NCI-H446 treated with DMSO at 0.1 percent for 48 hours (cell line): ENCODE measurements around the gene DNHD1.

Experiments used
- DNase-seq: peaks from one replicate; lab custom pipeline; 2025; lab: John Stamatoyannopoulos, UW

DNHD1 gene

DNA sequence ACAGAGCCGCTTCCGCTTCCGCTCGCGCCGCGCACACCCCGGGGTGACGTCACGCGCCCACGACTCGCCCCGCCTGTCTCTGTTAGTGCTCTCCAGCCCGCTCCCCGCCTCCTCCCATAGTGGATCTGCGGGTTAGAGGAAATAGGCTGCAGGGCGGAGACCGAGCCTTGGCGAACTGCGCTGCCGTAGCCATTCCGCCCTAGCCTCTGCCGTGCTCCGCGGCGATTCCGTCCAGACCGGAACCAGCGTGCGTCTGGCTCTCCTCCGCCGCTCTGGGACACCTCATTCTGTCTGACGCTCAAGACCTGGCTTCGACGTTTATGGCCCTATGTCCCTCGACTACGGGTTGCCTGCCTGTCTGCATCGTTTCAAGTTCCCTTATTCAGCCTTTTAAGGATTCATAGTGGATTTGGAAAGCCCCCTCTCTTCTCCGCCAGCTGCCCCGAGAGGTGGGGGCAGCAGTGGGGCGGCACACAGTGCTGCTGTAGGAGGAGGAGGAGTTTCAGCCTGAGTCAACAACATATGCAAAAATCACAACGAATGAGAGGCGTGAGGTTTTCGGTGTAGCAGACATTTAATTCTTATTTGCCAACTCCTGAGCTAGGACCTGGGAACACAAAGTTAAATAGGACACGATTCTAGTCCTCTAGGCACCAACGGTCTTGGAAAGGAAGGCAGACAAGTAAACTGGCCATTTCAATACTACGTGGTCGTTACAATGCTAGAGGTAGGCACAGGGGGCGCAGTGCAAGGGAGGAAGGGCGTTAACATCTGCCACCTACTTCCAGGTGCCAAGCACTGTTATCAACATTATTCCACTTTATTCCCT, 115.3 kb downstream of the DNHD1 start, which contains the start of gene TAF10:
TSS of gene TAF10 (minus strand) at position 4 of the 829 bp plus-strand sequence. CDS start 27 bp downstream, outside the sequence.
- DNase-seq: peak; percentile 87

DNA sequence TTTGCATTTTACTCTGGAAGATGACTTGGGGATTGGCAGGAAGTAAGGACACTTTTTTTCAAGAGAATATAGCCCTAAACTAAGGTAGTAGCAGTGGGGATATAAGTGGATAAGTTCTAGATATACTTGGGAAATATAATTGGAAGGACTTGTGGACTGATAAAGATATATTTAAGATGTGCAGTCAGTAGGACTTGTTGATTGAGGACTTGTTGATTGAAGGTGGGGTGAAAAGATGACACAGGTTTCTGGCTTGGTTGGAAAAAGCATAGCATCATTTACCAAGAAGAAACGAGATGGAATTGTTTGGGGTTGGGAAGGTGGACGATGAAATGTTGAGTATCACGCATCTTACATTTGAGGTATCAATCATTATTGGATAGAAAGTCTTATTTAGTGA, 116.4 kb downstream of the DNHD1 start:
- DNase-seq: no peak

DNA sequence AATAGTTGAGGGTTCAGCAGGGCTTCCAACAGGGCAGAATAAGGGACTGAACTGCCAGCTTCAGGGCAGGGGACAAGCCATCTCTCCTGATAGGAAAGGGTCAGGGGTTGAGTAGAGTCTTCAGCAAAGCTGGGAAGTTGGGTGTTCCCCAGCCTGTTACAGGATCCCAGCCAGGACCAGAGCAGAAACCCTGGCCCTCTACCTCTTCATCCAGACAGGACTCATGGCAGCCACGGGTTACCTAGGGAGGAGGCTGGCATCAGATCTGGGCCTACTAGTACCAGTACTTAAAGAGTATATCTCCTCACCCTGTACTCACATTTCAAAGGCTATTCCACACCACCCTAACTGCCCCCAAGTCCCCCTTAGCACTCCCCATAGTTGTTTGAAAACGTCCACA, 117.4 kb downstream of the DNHD1 start:
- DNase-seq: no peak

DNA sequence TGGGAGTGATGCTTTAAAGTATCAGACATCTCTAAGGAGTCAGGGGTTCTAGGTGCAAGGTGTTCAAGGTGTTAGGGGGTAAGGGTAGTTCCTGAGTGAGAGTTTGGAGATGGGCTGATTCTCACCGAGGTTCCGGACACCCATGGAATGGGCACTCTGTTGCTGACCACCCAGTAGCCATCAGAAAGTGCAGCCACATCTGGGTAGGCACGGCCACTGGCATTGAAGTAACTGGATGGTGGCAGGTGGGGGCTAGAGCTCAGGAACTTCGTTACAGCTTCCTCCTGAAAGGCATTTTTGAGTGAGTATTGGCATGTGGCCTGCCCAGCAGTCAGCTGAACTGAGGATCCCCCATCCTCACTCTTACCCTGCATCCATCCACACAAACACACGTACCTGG, 118.0 kb downstream of the DNHD1 start:
- DNase-seq: no peak

DNA sequence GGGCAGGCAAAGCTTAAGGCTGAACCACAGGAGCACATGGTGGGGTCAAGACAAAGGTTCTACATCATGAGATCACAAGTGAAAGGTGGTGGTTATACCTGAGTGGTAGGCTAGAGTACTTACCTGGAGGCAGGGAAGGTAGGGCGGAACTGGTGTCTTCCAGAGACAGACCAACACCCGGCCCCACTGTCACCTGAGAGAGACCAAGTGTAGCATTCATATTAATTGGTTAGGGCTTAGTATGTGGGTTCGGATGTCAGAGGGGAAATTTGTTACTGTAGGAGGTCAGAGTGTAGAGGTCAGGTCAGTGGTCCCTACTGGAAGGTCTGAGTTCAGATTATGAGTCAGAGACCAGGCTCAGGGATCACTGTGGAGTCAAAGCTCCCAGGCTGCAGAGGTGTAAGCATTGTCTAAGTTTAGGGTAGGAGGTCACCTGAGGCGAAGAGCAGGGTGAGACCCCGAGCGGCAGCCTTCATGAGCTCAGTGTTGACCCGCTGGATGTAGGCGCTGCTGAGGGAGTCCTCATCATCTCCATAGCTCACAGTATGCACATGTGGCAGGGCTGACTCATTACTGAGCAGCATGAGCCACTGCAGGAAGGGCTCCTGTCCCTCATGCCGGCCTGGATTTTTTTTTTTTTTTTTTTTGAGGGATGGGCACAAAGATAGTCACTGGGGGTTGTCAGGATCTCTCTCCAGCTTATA, 119.0 kb downstream of the DNHD1 start:
- DNase-seq: no peak

DNA sequence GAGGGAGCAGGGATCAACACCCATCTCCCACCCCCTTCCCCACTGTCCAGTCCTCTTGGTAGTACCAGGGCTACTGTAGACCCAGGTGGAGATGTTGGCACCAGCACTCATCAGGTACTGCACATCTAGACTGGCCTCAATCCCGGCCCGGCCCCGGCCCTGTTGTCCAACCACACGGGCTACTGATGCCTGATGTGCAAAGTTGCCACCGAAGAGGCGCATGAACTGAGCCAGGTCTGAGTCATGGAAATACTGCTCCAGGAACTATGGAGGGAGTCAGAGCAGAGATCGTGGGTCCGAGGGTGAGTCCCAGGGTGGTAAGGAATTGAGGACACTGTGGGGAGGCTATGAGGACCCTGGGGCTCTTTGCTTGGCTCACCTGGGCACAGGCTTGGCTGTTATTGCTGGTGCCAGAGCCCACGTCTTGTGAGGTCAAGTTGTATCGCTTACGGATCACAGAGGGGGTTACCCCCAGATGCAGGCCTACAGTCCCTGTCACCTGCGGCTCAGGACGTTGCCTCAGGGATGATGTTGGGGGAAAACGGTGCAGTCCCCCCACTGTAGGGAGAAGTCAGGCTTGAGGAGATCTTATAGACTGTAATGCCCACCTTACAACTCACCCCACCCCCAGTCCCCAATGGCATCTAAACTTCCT, 119.6 kb downstream of the DNHD1 start:
- DNase-seq: no peak

DNA sequence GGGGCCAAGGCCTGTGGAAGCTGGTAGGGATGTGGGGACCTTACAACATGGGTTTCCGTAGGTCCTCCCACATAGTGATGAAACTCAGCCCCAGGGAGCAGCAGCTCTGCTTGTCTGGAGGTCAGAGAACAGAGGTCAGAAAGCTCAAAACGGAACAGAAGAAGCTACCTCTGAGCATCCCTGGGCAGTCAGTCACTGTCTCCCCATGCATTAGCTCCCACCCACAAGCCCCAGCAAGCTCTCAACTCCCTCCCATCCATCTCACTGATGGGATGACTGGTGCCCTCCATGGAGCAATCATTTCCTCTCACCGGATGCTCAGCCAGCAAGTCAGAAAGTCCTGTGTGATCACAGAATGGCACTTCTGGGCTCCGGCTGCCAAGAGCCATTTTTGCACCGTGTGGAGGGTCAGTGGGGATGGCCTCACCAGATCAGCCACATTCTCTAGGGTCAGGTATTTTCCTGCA, 120.3 kb downstream of the DNHD1 start:
- DNase-seq: no peak

DNA sequence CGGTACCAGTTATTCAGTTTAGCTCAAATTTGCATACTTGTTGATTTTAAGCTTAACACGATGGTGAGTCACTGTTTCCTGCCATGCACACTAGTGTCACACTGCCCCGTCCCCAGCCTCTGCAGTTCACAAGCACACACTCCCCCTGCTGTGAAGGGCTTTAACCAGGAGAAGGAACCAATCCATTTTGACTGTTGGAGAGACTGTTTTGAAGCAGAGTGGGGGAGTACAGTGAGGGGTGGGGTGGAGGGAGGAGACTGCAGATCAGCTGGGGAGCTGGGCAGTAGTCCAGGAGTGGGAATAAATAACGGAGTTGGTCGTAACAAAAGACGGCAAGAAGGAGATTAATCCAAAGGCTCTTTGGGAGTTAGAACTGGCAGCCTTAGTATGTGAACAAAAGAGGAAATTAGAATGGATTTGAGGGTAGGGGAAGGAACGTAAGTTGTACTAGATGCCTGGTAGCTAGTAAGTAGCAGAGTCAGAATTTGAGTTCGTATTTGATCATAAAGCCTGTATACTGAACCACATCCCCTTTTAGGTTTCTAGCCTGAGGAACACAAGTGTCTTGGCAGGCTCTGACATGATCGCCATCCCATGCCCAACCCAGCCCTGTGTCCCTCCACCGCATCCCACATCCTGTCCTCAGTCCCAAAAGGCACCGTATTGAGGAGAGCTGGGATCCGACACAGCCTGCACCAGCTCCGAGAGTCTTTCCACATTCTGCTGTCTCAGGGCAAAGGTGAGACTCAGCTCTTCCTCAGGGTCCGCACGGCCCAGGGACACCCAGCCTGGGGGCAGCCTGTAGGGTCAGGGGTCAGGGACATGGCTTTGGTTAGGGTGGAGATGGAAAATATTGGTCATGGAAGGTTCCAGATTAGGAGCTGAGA, 121.3 kb downstream of the DNHD1 start:
- no peak for DNase-seq

DNA sequence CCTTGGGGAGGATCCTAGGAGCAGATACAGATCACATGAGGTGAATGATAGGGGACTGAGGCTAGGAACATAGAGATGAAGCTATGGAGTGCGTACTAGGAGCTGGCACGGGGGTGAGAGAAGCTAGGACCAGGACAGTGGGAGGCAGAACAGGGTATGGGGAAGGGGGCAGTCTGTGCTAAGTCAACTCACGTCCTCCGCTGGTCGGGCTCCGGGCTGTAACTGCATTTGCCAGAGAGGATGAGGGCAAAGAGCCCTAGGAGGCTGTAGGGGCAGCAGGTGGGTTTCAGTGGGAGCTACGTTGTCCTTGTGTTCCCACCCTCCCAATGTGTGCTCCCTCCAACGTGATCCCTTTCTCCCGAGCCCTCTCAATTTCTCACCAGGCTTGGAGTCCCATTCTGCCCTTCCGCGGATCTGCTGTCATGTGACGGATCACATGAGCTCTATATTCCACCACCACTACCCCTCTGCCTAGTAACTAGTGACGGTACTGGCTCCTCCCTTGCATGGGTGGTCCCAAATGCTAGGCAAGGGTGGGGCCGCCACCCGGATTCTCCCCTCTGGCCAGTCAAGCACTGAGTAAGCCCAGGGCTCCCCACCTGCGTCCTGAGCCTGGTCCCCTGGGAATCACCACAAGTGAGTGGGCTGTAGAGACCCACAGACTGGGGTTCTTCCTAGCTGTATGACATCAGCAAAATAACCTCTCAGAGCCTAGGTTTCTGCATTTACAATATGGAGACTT, 122.1 kb downstream of the DNHD1 start, which contains the start of gene TPP1:
TSS of gene TPP1 (minus strand) at position 419 of the 742 bp plus-strand sequence. CDS start at position 397, 22 bp downstream.
- DNase-seq: peak; percentile 88

DNA sequence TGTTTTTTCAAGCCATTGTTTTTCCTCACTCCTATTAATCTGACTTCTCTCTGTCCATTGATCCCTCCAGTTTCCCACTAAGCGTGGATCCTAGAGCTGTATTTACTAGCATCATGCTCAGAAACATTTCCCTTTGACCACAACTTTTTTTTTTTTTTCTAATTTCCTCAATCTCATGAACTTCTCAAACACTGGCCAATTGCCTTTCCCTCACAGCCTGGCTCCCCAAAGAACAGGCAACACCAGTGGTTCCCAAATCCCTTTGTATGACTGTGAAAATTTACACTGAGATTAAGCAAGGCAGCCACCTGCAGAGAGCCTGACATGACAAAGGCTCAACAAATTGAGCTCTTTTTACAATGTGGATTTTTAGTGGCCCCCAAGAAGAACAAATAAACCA, 123.6 kb downstream of the DNHD1 start:
- DNase-seq: no peak
